GM12875 (cell line): ENCODE results near the gene SLC38A3.

Experiments used
- H3K4me3 ChIP-seq: one replicate; pipeline ENCODE4 v1.5.1; 2011; ENCODE audit warnings: low read depth, low read length, control low read depth
- CTCF ChIP-seq: IDR thresholded peaks from 2 replicates; pipeline ENCODE4 v1.5.1; 2011; ENCODE audit warnings: low read depth, mild to moderate bottlenecking, control low read depth, inconsistent platforms, low read length, moderate library complexity, borderline replicate concordance; ENCODE audit not compliant: insufficient read depth

The SLC38A3 gene

DNA sequence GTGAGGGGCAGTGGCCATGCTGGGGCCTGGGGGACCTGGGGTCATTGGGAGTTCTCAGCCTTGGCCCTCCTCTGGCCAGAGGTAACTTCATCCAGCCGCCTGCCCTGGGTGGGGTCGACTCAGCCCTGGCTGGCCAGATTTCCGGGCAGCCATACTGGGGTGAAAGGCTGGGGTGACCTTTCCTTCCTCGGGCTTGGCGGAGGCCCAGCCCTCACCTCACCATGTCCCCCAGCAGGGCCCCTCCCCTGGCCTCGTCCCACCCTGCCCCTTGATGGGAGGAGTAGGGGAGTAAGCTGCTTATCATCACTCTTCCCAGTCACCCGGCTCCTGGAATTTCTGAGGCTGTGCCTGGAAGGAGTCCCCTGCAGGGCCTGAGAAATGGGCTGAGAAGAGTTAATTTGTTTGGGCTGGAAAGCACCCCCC is 44.5 kb upstream of the SLC38A3 start:
- no peak for TF ChIP-seq CTCF

DNA sequence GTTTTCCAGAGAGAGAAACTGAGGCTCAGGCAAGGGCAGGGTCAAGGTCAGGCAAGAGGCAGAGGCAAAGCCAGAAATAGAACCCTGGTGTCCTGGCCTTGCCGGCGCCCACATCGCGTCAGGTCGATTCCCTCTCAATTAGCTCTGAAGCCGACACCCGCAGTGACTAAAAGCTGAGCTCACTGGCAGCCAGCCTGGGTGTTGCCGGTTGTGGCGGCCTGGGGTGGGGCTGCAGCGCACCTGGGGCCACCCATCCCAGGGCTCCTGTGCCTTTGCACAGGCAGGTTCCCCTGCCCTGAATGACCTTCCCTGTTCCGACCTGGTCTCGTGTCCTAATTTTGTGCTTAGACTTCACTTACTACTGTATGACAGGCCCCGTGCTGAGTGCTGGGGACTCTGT is 43.8 kb upstream of the SLC38A3 start:
- no peak overlapping the region for H3K4me3 ChIP-seq
- no peak for TF ChIP-seq CTCF

More for the DNA sequence above, 44.5 kb upstream of the SLC38A3 start:
- H3K4me3 ChIP-seq: no peak overlapping the region

GRCh38 chr3:50162034-50162883 is 42.8 kb upstream of the SLC38A3 start:
- no peak for TF ChIP-seq CTCF
- H3K4me3 ChIP-seq: no peak overlapping the region

GRCh38 chr3:50163572-50164455 is 41.3 kb upstream of the SLC38A3 start:
- TF ChIP-seq CTCF: no peak
- H3K4me3 ChIP-seq: no peak overlapping the region

DNA sequence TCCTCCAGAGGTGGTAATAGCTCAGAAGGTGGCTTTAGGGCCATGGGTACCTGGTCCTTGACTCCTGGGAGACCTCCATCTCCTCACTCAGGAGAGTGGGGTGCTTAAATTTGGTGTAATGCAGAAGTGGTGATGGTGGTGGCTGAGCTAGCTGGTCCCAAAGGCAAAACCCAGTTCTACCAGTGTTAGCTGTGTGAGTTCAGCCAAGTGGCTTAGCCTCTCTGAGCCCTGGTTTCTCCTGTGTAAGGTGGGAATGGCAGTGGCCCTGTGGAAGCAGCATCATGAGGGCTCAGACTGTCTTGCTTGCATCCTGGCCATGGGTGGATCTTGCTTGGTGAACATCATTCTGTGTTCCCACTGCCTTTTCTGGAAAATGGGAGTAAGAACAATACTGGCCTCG is 40.6 kb upstream of the SLC38A3 start:
- H3K4me3 ChIP-seq: no peak overlapping the region
- no peak for TF ChIP-seq CTCF

DNA sequence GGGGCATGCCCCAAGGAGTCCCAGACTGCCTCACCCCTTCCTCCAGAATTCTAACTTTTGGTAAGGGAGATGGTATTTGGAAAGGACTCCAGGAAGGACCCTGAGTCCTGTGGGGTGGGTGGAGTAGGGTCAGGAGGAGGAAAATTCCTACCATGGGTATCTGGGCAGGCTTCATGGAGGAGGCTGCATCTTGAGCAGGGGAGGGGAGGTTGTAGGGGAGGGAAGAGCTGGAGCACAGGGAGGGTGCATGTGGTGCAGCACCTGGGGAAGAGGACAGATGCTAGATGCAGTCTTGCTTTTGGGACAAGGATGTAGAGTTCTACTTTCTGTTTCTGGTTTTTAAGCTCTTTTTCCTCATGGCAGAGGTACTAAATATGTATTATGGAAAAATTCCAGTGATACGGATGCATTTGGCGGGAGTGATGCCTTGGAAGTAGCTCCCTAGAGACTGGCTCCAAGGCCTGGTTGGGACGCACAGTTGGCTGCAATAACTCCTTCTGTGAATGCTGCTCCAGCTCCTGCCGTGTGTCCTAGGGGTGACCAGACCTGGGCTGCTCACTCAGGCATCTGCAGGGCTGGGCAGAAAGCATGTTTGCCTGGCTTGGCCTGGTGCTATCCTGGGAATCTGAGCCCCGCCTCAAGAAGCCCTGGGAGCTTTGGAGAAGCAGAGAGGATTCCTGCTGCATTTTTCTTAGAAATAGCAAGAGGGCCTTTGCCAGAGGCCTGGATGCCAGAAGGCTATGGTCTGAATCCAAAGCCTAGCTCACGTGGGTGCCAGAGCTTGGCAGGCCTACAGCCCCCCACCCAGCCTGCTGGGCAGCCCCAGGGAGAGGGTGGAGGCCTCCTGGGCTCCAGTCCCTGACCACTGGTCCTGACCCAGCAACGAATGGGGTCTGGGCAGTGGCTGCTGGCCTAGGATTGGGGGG is 39.8 kb upstream of the SLC38A3 start:
- no peak for TF ChIP-seq CTCF
- H3K4me3 ChIP-seq: no peak overlapping the region
